T-helper 2 cell treated with Interferon-gamma antibody and Interleukin-4, amounts not matched to agents 5 μg/mL and 100 μg/mL, for 36 hours (primary cell): ENCODE data around the gene AHR.
"Not testable (repeated sequence)": the region's sequence is repeated elsewhere in the genome, so short reads cannot be mapped to it uniquely, and the experiment has no call there.

Experiments
- DNase-seq: peaks from one replicate; pipeline ENCODE4 v3.0.0; 2021; ENCODE audit warnings: low spot score
- H3K27ac Mint-ChIP-seq: one replicate; pipeline ENCODE4 v1.8.0; 2021; ENCODE audit warnings: mild to moderate bottlenecking, mixed read lengths
- H3K27me3 Mint-ChIP-seq: one replicate; pipeline ENCODE4 v1.8.0; 2021; ENCODE audit warnings: low read depth, mixed read lengths
- H3K36me3 Mint-ChIP-seq: one replicate; pipeline ENCODE4 v1.8.0; 2021; ENCODE audit warnings: low read depth, mixed read lengths
- H3K4me1 Mint-ChIP-seq: one replicate; pipeline ENCODE4 v1.8.0; 2021; ENCODE audit warnings: low read depth, mixed read lengths
- H3K4me3 Mint-ChIP-seq: one replicate; pipeline ENCODE4 v1.8.0; 2022; ENCODE audit warnings: mild to moderate bottlenecking, moderate library complexity, mixed read lengths
- H3K9me3 Mint-ChIP-seq: one replicate; pipeline ENCODE4 v1.8.0; 2021; ENCODE audit warnings: mixed read lengths

AHR gene

GRCh38 chr7:17339139-17339538 is 40.7 kb downstream of the AHR start:
- peaks cover 52% of the 10 kb centered on the region for H3K36me3 Mint-ChIP-seq

DNA sequence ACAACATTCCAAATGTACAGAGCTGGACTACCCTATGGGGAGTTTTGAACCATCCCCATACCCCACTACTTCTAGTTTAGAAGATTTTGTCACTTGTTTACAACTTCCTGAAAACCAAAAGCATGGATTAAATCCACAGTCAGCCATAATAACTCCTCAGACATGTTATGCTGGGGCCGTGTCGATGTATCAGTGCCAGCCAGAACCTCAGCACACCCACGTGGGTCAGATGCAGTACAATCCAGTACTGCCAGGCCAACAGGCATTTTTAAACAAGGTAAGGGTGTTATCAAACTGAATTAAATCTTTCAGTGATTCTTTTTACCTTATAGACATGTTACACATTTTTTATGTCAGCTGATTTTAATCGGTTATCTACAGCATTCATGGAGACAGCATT is 41.5 kb downstream of the AHR start:
- peaks cover 7% of the 10 kb centered on the region for H3K4me1 Mint-ChIP-seq
- no peak overlapping the region for H3K27ac Mint-ChIP-seq
- H3K36me3 Mint-ChIP-seq = peaks cover 46% of the 10 kb centered on the region
- no peaks in the 10 kb centered on the region for H3K27me3 Mint-ChIP-seq
- no peak for DNase-seq
- H3K9me3 Mint-ChIP-seq = peaks cover 5% of the 10 kb centered on the region
- no peak overlapping the region for H3K4me3 Mint-ChIP-seq

More at GRCh38 chr7:17339139-17339538, 40.7 kb downstream of the AHR start:
- no peak for DNase-seq
- no peak overlapping the region for H3K4me3 Mint-ChIP-seq
- peaks cover 5% of the 10 kb centered on the region for H3K9me3 Mint-ChIP-seq
- peaks cover 7% of the 10 kb centered on the region for H3K4me1 Mint-ChIP-seq
- no peaks in the 10 kb centered on the region for H3K27me3 Mint-ChIP-seq
- H3K27ac Mint-ChIP-seq = no peak overlapping the region

DNA sequence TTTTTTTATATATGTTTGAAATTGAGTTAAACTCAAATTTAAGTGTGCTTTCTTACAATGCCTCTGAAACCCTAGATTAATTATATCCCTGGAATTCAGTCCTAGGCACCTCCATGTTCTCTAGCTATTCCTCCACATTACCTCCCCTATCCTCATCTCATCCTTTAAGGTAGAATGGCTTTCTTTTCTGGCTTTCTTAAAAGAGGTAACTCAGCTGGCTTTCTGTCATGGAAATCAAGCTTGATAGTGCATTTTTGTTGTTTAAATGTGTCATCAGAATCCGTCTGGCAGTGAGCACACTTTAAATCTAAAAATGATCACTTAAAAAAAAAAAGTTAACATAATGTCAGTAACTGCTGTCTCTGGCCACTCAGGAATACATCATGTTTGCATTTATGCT is 42.2 kb downstream of the AHR start:
- Mint-ChIP-seq H3K36me3 (peaks cover 44% of the 10 kb centered on the region), H3K4me1 (peaks cover 7% of the 10 kb centered on the region), H3K9me3 (peaks cover 5% of the 10 kb centered on the region), H3K4me3 (no peak overlapping the region), H3K27ac (no peak overlapping the region), H3K27me3 (no peaks in the 10 kb centered on the region)
- DNase-seq = no peak

GRCh38 chr7:17342756-17343155 is 44.3 kb downstream of the AHR start:
- no peak overlapping the region for H3K4me3 Mint-ChIP-seq
- no peaks in the 10 kb centered on the region for H3K9me3 Mint-ChIP-seq
- DNase-seq = no peak
- H3K36me3 Mint-ChIP-seq = peaks cover 38% of the 10 kb centered on the region
- peaks cover 7% of the 10 kb centered on the region for H3K4me1 Mint-ChIP-seq
- no peaks in the 10 kb centered on the region for H3K27me3 Mint-ChIP-seq
- H3K27ac Mint-ChIP-seq = no peak overlapping the region

DNA sequence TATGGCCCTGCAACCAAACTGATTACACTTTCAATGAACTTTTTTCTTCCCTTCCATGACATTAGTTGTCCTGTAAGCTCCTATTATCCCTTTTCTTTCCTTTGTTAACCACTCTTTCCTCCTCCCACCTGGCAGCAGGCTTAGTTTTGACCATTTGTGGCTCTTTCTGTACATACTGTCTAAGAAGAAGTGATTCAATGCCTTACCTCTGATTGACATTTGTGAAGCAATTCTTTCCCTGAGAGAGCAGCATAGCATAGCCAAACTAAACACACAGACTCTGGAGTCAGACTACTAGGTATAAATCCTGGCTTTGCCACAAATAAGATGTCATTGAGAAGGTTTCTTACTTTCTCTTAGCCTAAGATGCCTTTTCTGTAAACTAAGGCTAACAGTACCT is 48.9 kb downstream of the AHR start:
- Mint-ChIP-seq H3K4me3 (no peak overlapping the region), H3K36me3 (peaks cover 56% of the 10 kb centered on the region), H3K4me1 (peaks cover 7% of the 10 kb centered on the region), H3K27me3 (no peaks in the 10 kb centered on the region), H3K27ac (no peak overlapping the region), H3K9me3 (peaks cover 36% of the 10 kb centered on the region)
- DNase-seq = no peak

DNA sequence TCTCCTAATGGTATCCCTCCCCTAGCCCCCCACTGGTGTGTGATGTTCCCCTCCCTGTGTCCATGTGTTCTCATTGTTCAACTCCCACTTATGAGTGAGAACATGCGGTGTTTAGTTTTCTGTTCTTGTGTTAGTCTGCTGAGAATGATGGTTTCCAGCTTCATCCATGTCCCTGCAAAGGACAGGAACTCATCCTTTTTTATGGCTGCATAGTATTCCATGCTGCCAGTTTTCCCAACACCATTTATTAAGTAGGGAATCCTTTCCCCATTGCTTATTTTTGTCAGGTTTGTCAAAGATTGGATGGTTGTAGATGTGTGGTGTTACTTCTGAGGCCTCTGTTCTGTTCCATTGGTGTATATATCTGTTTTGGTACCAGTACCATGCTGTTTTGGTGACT is 50.5 kb downstream of the AHR start:
- peaks cover 55% of the 10 kb centered on the region for H3K36me3 Mint-ChIP-seq
- H3K27ac Mint-ChIP-seq, H3K27me3 Mint-ChIP-seq, DNase-seq, H3K4me3 Mint-ChIP-seq, H3K4me1 Mint-ChIP-seq: not testable (repeated sequence)
- peaks cover 36% of the 10 kb centered on the region for H3K9me3 Mint-ChIP-seq

DNA sequence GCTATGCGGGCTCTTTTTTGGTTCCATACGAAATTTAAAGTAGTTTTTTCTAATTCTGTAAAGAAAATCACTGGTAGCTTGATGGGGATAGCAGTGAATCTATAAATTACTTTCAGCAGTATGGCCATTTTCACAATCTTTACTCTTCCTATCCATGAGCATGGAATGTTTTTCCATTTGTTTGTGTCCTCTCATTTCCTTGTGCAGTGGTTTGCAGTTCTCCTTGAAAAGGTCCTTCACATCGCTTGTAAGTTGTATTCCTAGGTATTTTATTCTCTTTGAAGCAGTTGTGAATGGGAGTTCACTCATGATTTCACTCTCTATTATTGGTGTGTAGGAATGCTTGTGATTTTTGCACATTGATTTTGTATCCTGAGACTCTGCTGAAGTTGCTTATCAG is 51.9 kb downstream of the AHR start:
- DNase-seq, H3K27me3 Mint-ChIP-seq, H3K27ac Mint-ChIP-seq, H3K4me1 Mint-ChIP-seq, H3K4me3 Mint-ChIP-seq: not testable (repeated sequence)
- H3K36me3 Mint-ChIP-seq = peaks cover 57% of the 10 kb centered on the region
- H3K9me3 Mint-ChIP-seq = peaks cover 36% of the 10 kb centered on the region

DNA sequence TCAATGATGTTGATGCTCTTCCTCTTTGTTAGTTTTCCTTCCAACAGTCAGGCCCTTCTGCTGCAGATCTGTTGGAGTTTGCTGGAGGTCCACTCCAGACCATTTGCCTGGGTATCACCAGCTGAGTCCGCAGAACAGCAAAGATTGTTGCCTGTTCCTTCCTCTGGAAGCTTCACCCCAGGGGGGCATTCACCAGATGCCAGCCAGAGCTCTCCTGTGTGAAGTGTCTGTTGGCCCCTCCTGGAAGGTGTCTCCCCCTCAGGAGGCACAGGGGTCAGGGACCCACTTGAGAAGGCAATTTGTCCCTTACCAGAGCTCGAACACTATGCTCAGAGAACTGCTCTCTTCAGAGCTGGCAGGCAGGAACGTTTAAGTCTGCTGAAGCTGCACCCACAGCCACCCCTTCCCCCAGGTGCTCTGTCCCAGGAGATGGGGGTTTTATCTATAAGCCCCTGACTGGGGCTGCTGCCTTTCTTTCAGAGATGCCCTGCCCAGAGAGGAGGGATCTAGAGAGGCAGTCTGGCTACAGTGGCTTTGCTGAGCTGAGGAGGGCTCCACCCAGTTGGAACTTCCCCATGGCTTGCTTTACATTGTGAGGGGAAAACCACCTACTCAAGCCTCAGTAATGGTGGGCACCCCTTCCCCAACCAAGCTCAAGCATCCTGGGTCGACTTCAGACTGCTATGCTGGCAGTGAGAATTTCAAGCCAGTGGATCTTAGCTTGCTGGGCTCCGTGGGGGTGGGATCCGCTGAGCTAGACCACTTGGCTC is 55.4 kb downstream of the AHR start:
- not testable (repeated sequence) for H3K27ac Mint-ChIP-seq, DNase-seq, H3K4me1 Mint-ChIP-seq, H3K27me3 Mint-ChIP-seq, H3K4me3 Mint-ChIP-seq
- H3K36me3 Mint-ChIP-seq = peaks cover 47% of the 10 kb centered on the region
- H3K9me3 Mint-ChIP-seq = peaks cover 30% of the 10 kb centered on the region

DNA sequence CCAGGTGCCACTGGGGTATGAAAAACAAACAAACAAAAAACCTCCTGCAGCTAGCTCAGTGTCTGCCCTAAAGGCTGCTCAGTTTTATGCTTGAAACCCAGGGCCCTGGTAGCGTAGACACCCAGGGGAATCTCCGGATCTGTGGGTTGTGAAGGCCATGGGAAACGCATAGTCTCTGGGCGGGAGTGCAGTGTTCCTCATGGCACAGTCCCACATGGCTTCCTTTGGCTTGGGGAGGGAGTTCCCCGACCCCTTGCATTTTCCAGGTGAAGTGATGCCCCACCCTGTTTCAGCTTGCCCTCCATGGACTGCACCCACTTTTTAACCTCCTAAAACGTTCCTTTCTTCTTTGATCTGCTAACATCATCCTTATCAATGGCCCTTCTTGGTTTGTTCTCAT is 56.0 kb downstream of the AHR start:
- Mint-ChIP-seq H3K4me3 (no peak overlapping the region), H3K36me3 (peaks cover 40% of the 10 kb centered on the region), H3K4me1 (peaks cover 2% of the 10 kb centered on the region), H3K27ac (no peak overlapping the region), H3K9me3 (peaks cover 28% of the 10 kb centered on the region), H3K27me3 (no peaks in the 10 kb centered on the region)
- DNase-seq = no peak

- Mint-ChIP-seq H3K27ac (no peak overlapping the region), H3K4me3 (no peak overlapping the region), H3K36me3 (peaks cover 34% of the 10 kb centered on the region), H3K9me3 (peaks cover 22% of the 10 kb centered on the region), H3K27me3 (no peaks in the 10 kb centered on the region), H3K4me1 (peaks cover 2% of the 10 kb centered on the region)
- DNase-seq = no peak
Observed at GRCh38 chr7:17355050-17355449, 56.6 kb downstream of the AHR start.

DNA sequence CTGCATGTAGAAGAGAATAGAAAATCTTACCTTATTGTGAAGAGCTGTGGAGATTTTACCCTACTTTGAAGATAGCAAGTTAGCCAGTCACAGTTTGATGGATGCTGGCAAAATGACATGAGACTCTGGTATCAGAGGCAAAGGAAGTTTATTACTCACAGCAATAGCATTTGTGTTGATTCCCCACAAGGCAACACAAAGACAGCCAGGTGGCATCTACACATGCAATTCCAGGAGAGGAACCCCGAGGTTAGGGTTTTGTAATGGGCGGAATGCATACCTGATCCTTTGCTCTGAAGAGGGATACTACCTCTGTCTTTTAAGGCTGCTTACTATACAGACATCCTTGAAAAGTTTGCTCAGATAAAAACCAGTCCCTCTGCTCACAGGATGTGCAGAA is 59.5 kb downstream of the AHR start:
- no peak overlapping the region for H3K27ac Mint-ChIP-seq
- no peak for DNase-seq
- peaks cover 2% of the 10 kb centered on the region for H3K4me1 Mint-ChIP-seq
- no peaks in the 10 kb centered on the region for H3K27me3 Mint-ChIP-seq
- peaks cover 16% of the 10 kb centered on the region for H3K36me3 Mint-ChIP-seq
- H3K4me3 Mint-ChIP-seq = no peak overlapping the region
- no peaks in the 10 kb centered on the region for H3K9me3 Mint-ChIP-seq

DNA sequence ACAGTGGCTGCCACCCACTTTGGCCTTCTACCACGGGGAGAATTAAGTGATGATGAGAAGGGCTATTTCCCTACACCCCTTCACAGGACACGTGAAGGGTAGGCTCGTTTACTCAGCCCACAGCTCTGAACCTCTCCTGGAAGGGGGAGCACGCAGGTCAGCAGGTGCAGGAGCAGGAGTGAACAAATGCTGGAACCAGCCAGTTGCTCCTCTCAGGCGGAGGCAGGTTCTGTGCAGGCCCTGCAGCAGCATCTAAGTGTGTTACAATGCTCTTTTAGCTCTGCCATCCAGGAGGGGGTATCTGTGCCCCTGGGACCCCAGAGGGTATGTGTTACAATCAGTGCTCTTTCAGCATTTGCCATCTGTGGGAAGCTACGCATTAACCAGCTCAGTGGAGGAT is 61.2 kb downstream of the AHR start:
- no peak for DNase-seq
- Mint-ChIP-seq H3K27me3 (no peaks in the 10 kb centered on the region), H3K36me3 (peaks cover 10% of the 10 kb centered on the region), H3K27ac (no peak overlapping the region), H3K9me3 (no peaks in the 10 kb centered on the region), H3K4me1 (peaks cover 2% of the 10 kb centered on the region), H3K4me3 (no peak overlapping the region)

- Mint-ChIP-seq H3K27me3 (peaks cover 2% of the 10 kb centered on the region), H3K27ac (no peak overlapping the region), H3K4me3 (no peak overlapping the region), H3K9me3 (no peaks in the 10 kb centered on the region), H3K4me1 (peaks cover 11% of the 10 kb centered on the region), H3K36me3 (peaks cover 7% of the 10 kb centered on the region)
- no peak for DNase-seq
Observed at GRCh38 chr7:17362439-17363105, 64.1 kb downstream of the AHR start.

GRCh38 chr7:17364671-17365070 is 66.2 kb downstream of the AHR start:
- Mint-ChIP-seq H3K27me3 (peaks cover 2% of the 10 kb centered on the region), H3K27ac (no peak overlapping the region), H3K9me3 (no peaks in the 10 kb centered on the region), H3K4me3 (no peak overlapping the region), H3K36me3 (peaks cover 4% of the 10 kb centered on the region), H3K4me1 (peaks cover 11% of the 10 kb centered on the region)
- DNase-seq = no peak
